BE2C (cell line): ENCODE measurements around the gene LRRC4C.

Source experiments
- DNase-seq: peaks from one replicate; pipeline ENCODE4 v3.0.0-alpha.2; 2020
- H3K27me3 ChIP-seq: fragments of 250-450 bp; sonication (Bioruptor Pico); 2 replicates; pipeline ENCODE4 v1.5.1; 2020; ENCODE audit warnings: mild to moderate bottlenecking
- H3K36me3 ChIP-seq: fragments of 250-450 bp; sonication (Bioruptor Pico); 2 replicates; pipeline ENCODE4 v1.5.1; 2020; ENCODE audit warnings: mild to moderate bottlenecking
- H3K4me1 ChIP-seq: fragments of 250-450 bp; sonication (Bioruptor Pico); 2 replicates; pipeline ENCODE4 v1.5.1; 2020
- H3K4me3 ChIP-seq: 2 replicates; pipeline ENCODE4 v1.5.1; 2011; ENCODE audit warnings: low read depth, low read length
- H3K9me3 ChIP-seq: fragments of 250-450 bp; sonication (Bioruptor Pico); 2 replicates; pipeline ENCODE4 v1.5.1; 2020
- TF ChIP-seq, protein P1 (sequence below): IDR thresholded peaks from 2 replicates; pipeline ENCODE4 v1.5.1; 2012; ENCODE audit warnings: mild to moderate bottlenecking, low read depth, low read length

LRRC4C gene

DNA sequence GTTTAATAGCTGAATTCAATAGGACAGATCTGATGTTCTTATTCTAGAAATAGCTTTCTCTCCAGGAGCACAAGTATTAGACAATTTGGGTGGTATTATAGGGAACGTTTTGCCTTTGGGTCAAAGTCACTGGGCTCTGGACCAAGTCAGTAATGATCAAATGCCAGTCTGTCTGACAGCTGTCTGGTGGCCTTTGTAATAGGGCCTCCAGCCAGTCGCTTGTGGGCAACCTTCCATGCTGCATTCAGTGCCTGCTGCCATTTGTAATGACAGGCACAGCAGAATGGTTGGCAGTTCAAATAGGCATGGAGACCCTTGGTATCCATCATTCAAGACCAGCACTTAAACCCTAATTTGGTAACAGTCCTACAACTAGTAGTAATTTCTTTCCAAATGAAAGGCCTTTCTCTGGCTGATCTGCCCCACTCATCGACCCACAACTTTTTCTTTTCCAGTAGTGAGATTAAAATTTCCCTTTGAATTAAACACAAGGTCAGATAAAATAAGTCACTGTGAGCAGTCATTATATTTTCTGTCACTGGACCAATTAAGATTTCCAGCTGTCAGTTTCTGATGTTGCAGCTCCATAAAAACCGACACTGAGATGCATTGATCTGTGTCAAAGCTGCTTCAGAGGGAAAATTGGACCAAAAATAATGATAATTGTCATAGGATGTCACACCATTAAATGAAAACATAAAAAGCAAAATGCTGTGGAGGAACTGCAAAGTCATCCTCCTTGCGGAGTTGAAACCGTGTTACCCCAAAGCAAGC lies 1038.1 kb downstream of the LRRC4C start:
- Histone ChIP-seq H3K27me3 (no peaks in the 10 kb centered on the region), H3K4me3 (no peak overlapping the region), H3K4me1 (no peaks in the 10 kb centered on the region), H3K9me3 (no peaks in the 10 kb centered on the region), H3K36me3 (no peaks in the 10 kb centered on the region)
- DNase-seq, result no peak
- TF ChIP-seq, protein P1, sequence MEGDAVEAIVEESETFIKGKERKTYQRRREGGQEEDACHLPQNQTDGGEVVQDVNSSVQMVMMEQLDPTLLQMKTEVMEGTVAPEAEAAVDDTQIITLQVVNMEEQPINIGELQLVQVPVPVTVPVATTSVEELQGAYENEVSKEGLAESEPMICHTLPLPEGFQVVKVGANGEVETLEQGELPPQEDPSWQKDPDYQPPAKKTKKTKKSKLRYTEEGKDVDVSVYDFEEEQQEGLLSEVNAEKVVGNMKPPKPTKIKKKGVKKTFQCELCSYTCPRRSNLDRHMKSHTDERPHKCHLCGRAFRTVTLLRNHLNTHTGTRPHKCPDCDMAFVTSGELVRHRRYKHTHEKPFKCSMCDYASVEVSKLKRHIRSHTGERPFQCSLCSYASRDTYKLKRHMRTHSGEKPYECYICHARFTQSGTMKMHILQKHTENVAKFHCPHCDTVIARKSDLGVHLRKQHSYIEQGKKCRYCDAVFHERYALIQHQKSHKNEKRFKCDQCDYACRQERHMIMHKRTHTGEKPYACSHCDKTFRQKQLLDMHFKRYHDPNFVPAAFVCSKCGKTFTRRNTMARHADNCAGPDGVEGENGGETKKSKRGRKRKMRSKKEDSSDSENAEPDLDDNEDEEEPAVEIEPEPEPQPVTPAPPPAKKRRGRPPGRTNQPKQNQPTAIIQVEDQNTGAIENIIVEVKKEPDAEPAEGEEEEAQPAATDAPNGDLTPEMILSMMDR, result no peak

DNA sequence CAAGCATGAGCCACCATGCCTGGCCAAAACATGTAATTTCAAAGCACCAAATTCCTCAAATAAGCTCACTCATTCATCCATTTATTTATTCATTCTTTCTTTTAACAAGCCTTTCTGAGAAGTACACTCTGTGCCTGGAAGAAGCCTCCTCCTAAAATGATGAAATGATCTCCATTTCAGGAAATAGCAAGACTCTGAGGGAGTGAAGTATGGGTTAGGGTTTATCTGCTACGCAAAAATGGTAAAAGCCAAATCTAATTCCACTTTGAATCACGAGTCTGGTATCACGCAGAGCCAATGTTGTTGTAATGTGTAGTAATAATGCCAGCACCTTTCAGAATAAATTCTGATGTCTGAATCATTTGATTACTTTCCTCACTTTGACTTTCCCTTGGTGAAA lies 1041.8 kb downstream of the LRRC4C start:
- H3K36me3 ChIP-seq, result no peaks in the 10 kb centered on the region

DNA sequence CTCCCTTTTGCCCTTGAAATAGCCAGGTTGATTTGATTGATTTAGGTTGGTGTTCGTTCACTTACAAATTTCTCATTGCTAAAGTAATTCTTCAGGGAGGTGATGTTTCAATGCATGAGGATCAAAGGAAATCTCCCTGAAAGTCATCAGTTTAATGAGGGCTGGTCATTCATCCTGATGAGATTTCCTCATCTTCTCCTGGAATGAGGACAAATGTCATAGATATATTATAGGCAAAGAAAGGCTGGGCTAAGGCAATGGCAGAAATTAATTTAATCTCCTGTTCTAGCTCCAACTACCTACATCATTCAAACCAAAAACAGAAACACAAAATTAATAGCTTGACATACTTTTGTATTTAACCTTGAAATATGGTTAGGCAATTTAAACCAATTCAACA lies 1052.1 kb downstream of the LRRC4C start:
- Histone ChIP-seq H3K27me3 (no peaks in the 10 kb centered on the region), H3K4me1 (no peaks in the 10 kb centered on the region), H3K4me3 (no peak overlapping the region), H3K36me3 (no peaks in the 10 kb centered on the region), H3K9me3 (no peaks in the 10 kb centered on the region)
- DNase-seq, result no peak
- TF ChIP-seq, protein P1, result no peak

More for the DNA sequence above, 1041.8 kb downstream of the LRRC4C start:
- Histone ChIP-seq H3K9me3 (no peaks in the 10 kb centered on the region), H3K4me1 (no peaks in the 10 kb centered on the region), H3K4me3 (no peak overlapping the region), H3K27me3 (no peaks in the 10 kb centered on the region)
- TF ChIP-seq, protein P1, result no peak
- no peak for DNase-seq

DNA sequence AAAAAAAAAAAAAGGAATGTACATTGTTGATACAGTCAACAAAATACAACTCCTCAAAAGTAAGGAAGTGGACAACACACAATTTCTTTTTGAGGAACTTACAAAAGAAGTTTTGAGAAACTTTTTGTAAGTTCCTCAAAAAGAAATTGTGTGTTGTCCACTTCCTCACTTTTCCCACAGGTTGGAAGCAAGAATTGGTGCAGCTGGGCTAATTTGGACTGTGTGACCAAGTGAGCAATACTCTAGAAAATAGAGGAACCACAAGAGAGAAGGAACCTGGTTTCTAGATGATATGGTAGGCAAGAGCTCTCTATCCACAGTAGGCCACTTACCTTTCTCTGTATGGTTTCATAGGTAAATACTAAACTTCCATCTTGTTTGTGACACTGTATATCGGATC lies 1053.8 kb downstream of the LRRC4C start:
- DNase-seq, result no peak
- TF ChIP-seq, protein P1, result no peak
- H3K9me3 ChIP-seq, result no peaks in the 10 kb centered on the region
- no peaks in the 10 kb centered on the region for H3K4me1 ChIP-seq
- H3K36me3 ChIP-seq, result no peaks in the 10 kb centered on the region
- no peak overlapping the region for H3K4me3 ChIP-seq
- no peaks in the 10 kb centered on the region for H3K27me3 ChIP-seq

DNA sequence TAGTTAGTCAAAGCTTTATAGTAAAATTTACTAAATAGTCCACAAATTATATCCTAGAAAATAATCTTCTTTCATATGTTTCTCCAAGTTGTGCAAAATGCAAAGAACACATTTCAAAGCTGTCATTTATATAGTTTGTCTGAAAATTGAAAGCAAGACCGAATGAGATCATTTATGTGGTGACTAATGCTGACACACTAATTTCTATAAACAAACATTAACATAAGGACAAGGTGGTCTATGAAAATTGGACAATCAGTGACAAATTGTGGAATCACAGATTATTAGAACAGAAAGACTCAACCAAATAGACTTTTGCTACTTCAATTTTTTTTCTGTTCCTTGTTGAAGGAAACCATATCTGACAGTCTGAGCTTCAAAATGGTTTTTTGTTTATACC lies 1056.1 kb downstream of the LRRC4C start:
- TF ChIP-seq, protein P1, result no peak
- no peak for DNase-seq
- Histone ChIP-seq H3K27me3 (no peaks in the 10 kb centered on the region), H3K4me1 (no peaks in the 10 kb centered on the region), H3K4me3 (no peak overlapping the region), H3K9me3 (no peaks in the 10 kb centered on the region), H3K36me3 (no peaks in the 10 kb centered on the region)

DNA sequence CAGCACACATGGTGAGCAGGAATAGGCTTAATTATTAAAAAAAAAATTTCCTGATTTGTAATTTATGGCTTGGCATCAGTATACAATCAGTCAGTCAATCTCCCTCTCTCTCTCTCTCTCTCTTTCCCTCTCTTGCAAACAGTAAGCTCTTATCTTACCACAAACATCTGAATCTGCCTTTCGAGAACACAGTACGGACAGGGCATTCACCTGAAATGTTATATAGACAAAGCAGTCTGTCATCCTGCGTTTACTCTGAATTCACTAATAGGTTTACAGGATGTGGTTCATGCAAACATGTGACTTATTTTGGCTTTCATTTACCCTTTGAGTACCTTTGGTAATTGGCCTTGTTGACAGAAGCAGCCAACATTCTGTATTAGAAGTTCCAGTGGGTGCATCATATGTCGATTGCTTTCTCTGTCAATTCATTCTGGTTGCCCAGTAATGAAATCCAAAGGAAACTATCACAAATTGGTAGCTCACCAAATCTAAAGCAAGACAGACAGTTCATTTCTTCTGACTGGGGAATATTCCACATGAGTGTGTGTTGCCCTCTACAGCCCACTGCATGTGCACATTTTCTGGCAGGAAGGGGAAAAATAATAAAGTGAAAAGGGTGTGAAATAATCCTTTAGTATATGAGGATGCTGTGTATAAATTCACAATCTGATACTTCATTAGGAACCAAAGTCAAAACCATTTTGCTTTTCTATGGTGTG lies 1058.2 kb downstream of the LRRC4C start:
- Histone ChIP-seq H3K9me3 (no peaks in the 10 kb centered on the region), H3K36me3 (no peaks in the 10 kb centered on the region), H3K4me3 (no peak overlapping the region), H3K27me3 (no peaks in the 10 kb centered on the region), H3K4me1 (no peaks in the 10 kb centered on the region)
- DNase-seq, result no peak
- TF ChIP-seq, protein P1, result no peak
